22Rv1 (cell line): ENCODE results near the gene PTPRD.

Source experiments
- CTCF ChIP-seq: fragments of 450-650 bp; IDR thresholded peaks from 2 replicates; pipeline ENCODE4 v1.5.1; 2017; ENCODE audit warnings: mild to moderate bottlenecking
- ZFX ChIP-seq: fragments of 450-650 bp; IDR thresholded peaks from 2 replicates; pipeline ENCODE4 v1.6.1; 2017; ENCODE audit warnings: antibody characterized with exemption, borderline replicate concordance

GRCh38 chr9:8531826-8532415 is 2080.9 kb downstream of the PTPRD start:
- TF ChIP-seq CTCF = no peak
- TF ChIP-seq ZFX = no peak
